ENCODE results near the gene RBM42. TPM values are rescaled to one million over a fixed set of nuclear protein-coding genes. Genes with fewer than 3 reads are reported as not detected.

Gene RBM42
- total and polyA plus RNA-seq, 2 of the 13 experiments (the other 11 are each of a cell fraction or from before 2014, with no cell fraction given): 27.2 to 55.3 TPM

GRCh38 chr19:35628565-35629331 lies at the start of gene RBM42 (continued):
- no peak for TF ChIP-seq ZNF20 (CRISPR knock-in tag; IDR thresholded peaks at IDR 0.05)
- 0 out of 2 replicates have a peak, but pooled peaks have one; percentile 57 for TF ChIP-seq ZNF784 (CRISPR knock-in tag; IDR thresholded peaks at IDR 0.05; ENCODE audit: borderline replicate concordance)
- TF ChIP-seq BHLHE40 (IDR thresholded peaks at IDR 0.05; ENCODE audit: low read length): no peak
- 0 out of 2 replicates have a peak, but pooled peaks have one; percentile 59 for TF ChIP-seq SIX4 (CRISPR knock-in tag; IDR thresholded peaks at IDR 0.05)
- TF ChIP-seq PRDM4 (CRISPR knock-in tag; IDR thresholded peaks at IDR 0.05; ENCODE audit: borderline replicate concordance): no peak
- no peak; the same call in 1 of the 2 replicates for TF ChIP-seq ZNF180 (CRISPR knock-in tag; IDR thresholded peaks at IDR 0.05; ENCODE audit: borderline replicate concordance, low read depth)
- peak; percentile 36; the same call in 1 of the 2 replicates for TF ChIP-seq MYC (CRISPR knock-in tag; IDR thresholded peaks at IDR 0.05; ENCODE audit: borderline replicate concordance)
- TF ChIP-seq HNF4A (CRISPR knock-in tag; IDR thresholded peaks at IDR 0.05): peak; percentile 66
- TF ChIP-seq KIAA2018 (CRISPR knock-in tag; IDR thresholded peaks at IDR 0.05; ENCODE audit: borderline replicate concordance): no peak
- no peak for TF ChIP-seq ZFP62 (CRISPR knock-in tag; IDR thresholded peaks at IDR 0.05)
- 0 out of 2 replicates have a peak, but pooled peaks have one; percentile 81 for TF ChIP-seq HNRNPL (IDR thresholded peaks at IDR 0.05; ENCODE audit: low read depth, low read length)
- no peak for TF ChIP-seq ZNF557 (CRISPR knock-in tag; IDR thresholded peaks at IDR 0.05)
- TF ChIP-seq HMG20B (CRISPR knock-in tag; conservative IDR thresholded peaks at IDR 0.05): 0 out of 2 replicates have a peak, but pooled peaks have one; percentile 18
- TF ChIP-seq YY1 (IDR thresholded peaks at IDR 0.05; ENCODE audit: insufficient read depth, insufficient replicate concordance, low read depth, low read length): peak; percentile 41
- TF ChIP-seq ZNF124 (CRISPR knock-in tag; IDR thresholded peaks at IDR 0.05): no peak
- no peak for TF ChIP-seq FOXO1 (CRISPR knock-in tag; IDR thresholded peaks at IDR 0.05)
- TF ChIP-seq ZSCAN22 (CRISPR knock-in tag; IDR thresholded peaks at IDR 0.05): no peak
- TF ChIP-seq EZH2 (conservative IDR thresholded peaks at IDR 0.05; ENCODE audit: low read depth, low read length): no peak
- TF ChIP-seq CEBPG (CRISPR knock-in tag; IDR thresholded peaks at IDR 0.05): 0 out of 2 replicates have a peak, but pooled peaks have one; percentile 48
